ENCODE measurements around the gene USP7. TPM values are rescaled to one million over a fixed set of nuclear protein-coding genes. Genes with fewer than 3 reads are reported as not detected.
A peak's percentile ranks its signal among the peaks of the same experiment; 100 is the strongest.
"Not testable (repeated sequence)": the region's sequence is repeated elsewhere in the genome, so short reads cannot be mapped to it uniquely, and the experiment has no call there.

Gene USP7
- total RNA-seq, 1 donor = 55.3 TPM

DNA sequence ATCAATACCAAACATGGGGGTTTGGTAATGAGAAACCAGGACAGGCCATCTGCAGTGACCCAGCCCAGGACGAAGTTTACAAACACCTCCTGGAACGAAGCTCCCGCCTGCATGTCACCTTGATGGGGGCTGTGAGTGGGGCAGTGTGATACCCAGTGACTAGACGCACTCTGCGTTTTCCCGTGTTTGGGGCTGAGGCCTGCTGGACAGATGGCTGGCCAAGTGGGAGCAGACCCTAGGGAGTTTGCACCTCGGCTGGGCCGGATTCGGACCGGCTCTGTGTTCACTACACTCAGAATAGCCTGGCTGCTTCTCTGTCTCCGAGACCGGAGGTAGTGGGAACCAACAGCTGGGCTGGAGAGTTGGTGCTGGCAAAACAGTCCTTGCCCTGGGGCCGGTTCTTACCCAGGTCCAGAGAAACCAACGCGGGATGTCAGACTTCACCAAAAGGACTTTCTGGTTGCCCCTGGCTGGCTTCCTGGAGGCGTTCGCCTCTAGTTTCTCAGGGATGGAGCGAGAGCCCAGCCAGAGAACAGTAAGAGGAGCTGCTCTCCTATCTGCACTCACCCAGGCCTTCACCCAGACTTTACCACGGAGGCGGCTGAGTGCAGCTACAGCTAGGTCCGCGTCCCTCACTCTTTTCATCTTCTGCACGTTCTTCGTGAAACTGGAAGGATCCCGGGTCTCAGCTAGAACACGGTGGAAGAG, 115.3 kb downstream of the USP7 start:
- H3K4me3 ChIP-seq (ENCODE audit: low read depth, low read length) = no peak overlapping the region
- TF ChIP-seq, protein P1, sequence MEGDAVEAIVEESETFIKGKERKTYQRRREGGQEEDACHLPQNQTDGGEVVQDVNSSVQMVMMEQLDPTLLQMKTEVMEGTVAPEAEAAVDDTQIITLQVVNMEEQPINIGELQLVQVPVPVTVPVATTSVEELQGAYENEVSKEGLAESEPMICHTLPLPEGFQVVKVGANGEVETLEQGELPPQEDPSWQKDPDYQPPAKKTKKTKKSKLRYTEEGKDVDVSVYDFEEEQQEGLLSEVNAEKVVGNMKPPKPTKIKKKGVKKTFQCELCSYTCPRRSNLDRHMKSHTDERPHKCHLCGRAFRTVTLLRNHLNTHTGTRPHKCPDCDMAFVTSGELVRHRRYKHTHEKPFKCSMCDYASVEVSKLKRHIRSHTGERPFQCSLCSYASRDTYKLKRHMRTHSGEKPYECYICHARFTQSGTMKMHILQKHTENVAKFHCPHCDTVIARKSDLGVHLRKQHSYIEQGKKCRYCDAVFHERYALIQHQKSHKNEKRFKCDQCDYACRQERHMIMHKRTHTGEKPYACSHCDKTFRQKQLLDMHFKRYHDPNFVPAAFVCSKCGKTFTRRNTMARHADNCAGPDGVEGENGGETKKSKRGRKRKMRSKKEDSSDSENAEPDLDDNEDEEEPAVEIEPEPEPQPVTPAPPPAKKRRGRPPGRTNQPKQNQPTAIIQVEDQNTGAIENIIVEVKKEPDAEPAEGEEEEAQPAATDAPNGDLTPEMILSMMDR (IDR thresholded peaks at IDR 0.05; ENCODE audit: insufficient read depth, low read length) = no peak
- no peak for DNase-seq (ENCODE audit: low read depth)

DNA sequence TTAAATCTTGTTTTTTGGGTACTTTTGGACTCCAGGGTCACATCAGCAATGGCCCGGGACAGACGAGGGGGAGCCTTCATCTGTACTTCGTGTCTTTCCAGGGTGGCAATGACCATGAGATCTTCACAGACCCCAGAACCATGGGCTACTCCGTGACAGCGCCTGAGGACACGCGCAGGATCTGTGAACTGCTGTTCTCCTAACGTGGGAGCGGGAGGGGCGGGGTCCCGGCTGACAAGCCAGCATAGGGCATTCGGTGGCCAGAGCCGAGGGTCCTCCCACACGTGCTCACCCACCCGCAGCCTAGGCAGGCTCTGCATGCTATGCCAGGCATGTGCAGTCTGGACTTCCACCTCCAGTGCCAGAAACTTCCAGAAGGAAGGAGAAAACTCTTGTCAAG, 116.1 kb downstream of the USP7 start:
- TF ChIP-seq, protein P1 (IDR thresholded peaks at IDR 0.05; ENCODE audit: insufficient read depth, low read length) = no peak
- H3K4me3 ChIP-seq (ENCODE audit: low read depth, low read length) = no peak overlapping the region
- DNase-seq (ENCODE audit: low read depth) = no peak

DNA sequence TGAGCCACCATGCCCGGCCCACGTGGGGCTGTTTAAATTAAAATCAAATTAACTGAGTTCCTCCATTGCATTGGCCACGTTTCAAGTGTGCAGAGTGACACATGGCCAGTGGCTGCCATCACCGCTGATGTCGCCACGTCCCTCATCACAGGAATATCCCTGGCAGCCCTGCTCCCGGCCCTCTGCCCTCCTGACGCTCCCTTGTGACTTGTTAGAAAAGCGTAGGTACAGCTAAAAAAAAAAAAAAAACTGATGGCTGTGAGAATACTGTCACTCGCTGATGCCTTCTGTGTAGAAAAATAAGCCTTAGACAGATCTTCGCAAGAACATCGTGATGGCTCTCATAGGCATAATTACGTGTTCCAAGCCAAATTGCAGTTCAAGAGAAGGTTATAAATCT, 116.6 kb downstream of the USP7 start:
- H3K4me3 ChIP-seq (ENCODE audit: low read depth, low read length) = no peak overlapping the region
- TF ChIP-seq, protein P1 (IDR thresholded peaks at IDR 0.05; ENCODE audit: insufficient read depth, low read length) = no peak
- no peak for DNase-seq (ENCODE audit: low read depth)

DNA sequence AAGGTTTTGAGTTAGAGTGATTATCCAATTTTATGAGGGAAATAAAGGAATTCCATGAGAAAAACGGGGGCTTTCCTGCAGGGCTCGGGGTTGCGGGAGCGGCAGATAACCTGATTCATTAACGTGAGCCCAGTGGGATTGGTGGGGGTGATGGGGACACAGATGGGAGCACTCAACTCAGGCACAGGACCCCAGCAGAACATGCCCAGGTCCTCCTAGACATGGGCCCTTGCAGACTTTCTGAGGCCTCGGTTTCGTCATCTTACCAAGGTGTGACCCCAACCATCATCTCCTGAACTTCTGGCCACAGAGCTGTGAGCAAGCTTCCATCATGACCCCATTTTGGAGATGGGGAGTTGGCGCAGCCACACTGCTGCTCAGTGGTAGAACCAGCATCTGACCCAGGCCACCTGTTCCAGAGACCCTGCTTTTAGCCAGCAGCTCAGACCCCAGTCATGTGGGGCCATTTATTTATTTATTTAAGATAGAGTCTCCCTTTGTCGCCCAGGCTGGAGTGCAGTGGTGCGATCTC, 117.2 kb downstream of the USP7 start:
- no peak for DNase-seq (ENCODE audit: low read depth)
- no peak overlapping the region for H3K4me3 ChIP-seq (ENCODE audit: low read depth, low read length)
- TF ChIP-seq, protein P1 (IDR thresholded peaks at IDR 0.05; ENCODE audit: insufficient read depth, low read length) = no peak

DNA sequence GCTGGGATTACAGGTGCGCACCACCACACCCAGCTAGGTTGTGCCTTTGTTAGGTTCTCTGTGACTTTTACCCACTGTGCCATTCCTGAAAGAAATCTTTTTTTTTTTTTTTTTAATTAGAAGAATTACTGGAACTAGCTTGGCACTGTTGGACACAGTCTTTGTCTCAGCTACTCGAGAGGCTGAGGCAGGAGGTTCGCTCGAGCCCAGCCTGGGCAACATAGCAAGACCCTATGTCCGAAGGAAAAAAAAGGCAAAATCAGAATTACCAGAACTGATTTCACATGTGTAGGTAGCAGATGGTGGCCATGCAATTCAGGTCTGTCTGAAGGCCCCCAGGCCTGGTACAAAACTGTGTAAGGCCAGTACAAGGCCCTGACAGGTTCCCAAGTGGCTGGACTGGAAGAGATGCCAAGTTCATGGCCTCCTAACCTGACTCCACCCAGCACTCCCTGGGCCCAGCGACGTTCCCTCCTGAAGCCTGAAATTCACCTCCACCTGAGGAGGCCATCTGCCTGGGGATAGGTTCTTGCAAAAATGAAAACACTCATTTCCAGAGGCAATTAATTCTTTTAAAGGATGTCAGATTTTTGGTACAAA, 117.9 kb downstream of the USP7 start:
- TF ChIP-seq, protein P1 (IDR thresholded peaks at IDR 0.05; ENCODE audit: insufficient read depth, low read length) = no peak
- DNase-seq (ENCODE audit: low read depth) = no peak
- no peak overlapping the region for H3K4me3 ChIP-seq (ENCODE audit: low read depth, low read length)

DNA sequence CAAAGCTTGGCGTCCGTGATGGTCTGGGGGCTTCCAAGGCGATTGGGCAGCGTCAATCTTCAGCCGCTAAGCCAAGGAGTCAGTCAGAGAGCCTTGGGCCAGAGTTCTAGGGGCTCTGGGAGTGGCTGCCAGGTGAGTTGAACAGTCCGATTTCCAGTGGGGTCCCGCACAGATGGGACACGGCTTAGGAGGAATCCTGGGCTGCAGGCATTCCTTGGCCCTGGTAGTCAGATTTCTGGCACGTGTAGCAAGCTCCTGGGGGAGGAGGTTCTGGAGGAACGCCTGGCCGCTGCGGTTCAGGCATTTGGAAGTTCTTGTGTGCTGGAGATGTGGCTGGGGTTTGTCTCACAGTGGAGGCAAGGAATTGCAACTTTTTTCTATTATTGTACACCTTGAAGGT, 120.4 kb downstream of the USP7 start:
- DNase-seq (ENCODE audit: low read depth) = peak; percentile 51
- not testable (repeated sequence) for H3K4me3 ChIP-seq (ENCODE audit: low read depth, low read length)

Other genes with a start within 250 kb of the USP7 start
- gene TMEM186, start 166.3 kb downstream of the USP7 start, total RNA-seq (ENCODE audit: low replicate concordance) = 3.6 and 4.7 TPM in 2 replicates
- gene PMM2, start 166.1 kb downstream of the USP7 start, total RNA-seq (ENCODE audit: low replicate concordance) = 34.7 and 55.8 TPM in 2 replicates
- gene CARHSP1, start 94.9 kb downstream of the USP7 start, total RNA-seq (ENCODE audit: low replicate concordance) = 66.5 and 68.3 TPM in 2 replicates
- not detected in 2 replicates for gene LITAFD, start 81.6 kb downstream of the USP7 start, total RNA-seq (ENCODE audit: low replicate concordance)
- gene HAPSTR1, start 127.7 kb upstream of the USP7 start, total RNA-seq (ENCODE audit: low replicate concordance) = 77.6 and 86.3 TPM in 2 replicates